Liver (tissue), 9 donors: ENCODE results near the gene CCDC78. TPM values are rescaled to one million over a fixed set of nuclear protein-coding genes. Genes with fewer than 3 reads are reported as not detected.

ENCODE experiments used
- DNase-seq: peaks from one replicate; pipeline ENCODE4 v3.0.0-alpha.2; 2017; ENCODE audit warnings: low spot score
- H3K27ac ChIP-seq, 2 donors: one replicate each; pipeline ENCODE4 v1.7.0; 2013; ENCODE audit warnings: inconsistent platforms in 2 of 2, low read length in 2 of 2, control low read depth in 1 of 2, low read depth in 1 of 2, mild to moderate bottlenecking in 1 of 2
- H3K27me3 ChIP-seq, 4 donors: one replicate each; pipeline versions ENCODE4 v1.6.1 to v1.7.0; 2013; ENCODE audit warnings: low read length in 3 of 4, inconsistent platforms in 1 of 4, mild to moderate bottlenecking in 1 of 4, moderate library complexity in 1 of 4; ENCODE audit not compliant: control insufficient read depth in 4 of 4, insufficient read depth in 4 of 4
- H3K36me3 ChIP-seq, 4 donors: one replicate each; pipeline versions ENCODE4 v1.6.1 to v1.7.0; 2013; ENCODE audit warnings: low read length in 3 of 4, mild to moderate bottlenecking in 3 of 4, low read depth in 1 of 4, moderate library complexity in 1 of 4; ENCODE audit not compliant: control insufficient read depth in 4 of 4, insufficient read depth in 3 of 4
- H3K4me1 ChIP-seq, 4 donors: one replicate each; pipeline versions ENCODE4 v1.6.1 to v1.7.0; 2013; ENCODE audit warnings: low read length in 3 of 4, mild to moderate bottlenecking in 3 of 4, moderate library complexity in 1 of 4; ENCODE audit not compliant: control insufficient read depth in 4 of 4, insufficient read depth in 4 of 4
- H3K4me3 ChIP-seq, 3 donors: one replicate each; pipeline versions ENCODE4 v1.6.1 to v1.7.0; 2013; ENCODE audit warnings: low read length in 3 of 3, control low read depth in 1 of 3, low read depth in 1 of 3, mild to moderate bottlenecking in 1 of 3
- H3K9ac ChIP-seq, 2 donors: one replicate each; pipeline ENCODE4 v1.7.0; 2013; ENCODE audit warnings: low read length in 2 of 2, mild to moderate bottlenecking in 2 of 2, moderate library complexity in 2 of 2, control low read depth in 1 of 2, low read depth in 1 of 2
- H3K9me3 ChIP-seq, 4 donors: one replicate each; pipeline versions ENCODE4 v1.6.1 to v1.7.0; 2013; ENCODE audit warnings: low read length in 3 of 4; ENCODE audit not compliant: control insufficient read depth in 4 of 4
- ATF3 ChIP-seq: IDR thresholded peaks from 2 replicates; pipeline ENCODE4 v1.6.1; 2016; ENCODE audit warnings: antibody characterized with exemption
- CTCF ChIP-seq: fragments of 150-350 bp; IDR thresholded peaks from 2 replicates; pipeline ENCODE4 v1.5.1; 2017; ENCODE audit warnings: improper control_type of control experiment, low read depth, low read length; ENCODE audit not compliant: missing input control
- EGR1 ChIP-seq, 2 donors: IDR thresholded peaks; 2 replicates each; pipeline ENCODE4 v1.6.1; 2016 to 2018; ENCODE audit warnings: antibody characterized with exemption in 2 of 2, low read depth in 2 of 2
- FOXA1 ChIP-seq: IDR thresholded peaks from 2 replicates; pipeline ENCODE4 v1.6.1; 2016; ENCODE audit warnings: antibody characterized with exemption
- GABPA ChIP-seq, 2 donors: IDR thresholded peaks in 1 of 2; conservative IDR thresholded peaks in 1 of 2; 2 replicates each; pipeline ENCODE4 v1.6.1; 2016; ENCODE audit warnings: antibody characterized with exemption in 2 of 2, mild to moderate bottlenecking in 1 of 2, moderate library complexity in 1 of 2
- HNF4A ChIP-seq, 2 donors: conservative IDR thresholded peaks; 2 replicates each; pipeline ENCODE4 v1.6.1; 2016; ENCODE audit warnings: antibody characterized with exemption in 2 of 2, mild to moderate bottlenecking in 2 of 2
- HNF4G ChIP-seq: IDR thresholded peaks from 2 replicates; pipeline ENCODE4 v1.6.1; 2016; ENCODE audit warnings: antibody characterized with exemption
- JUND ChIP-seq, 2 donors: IDR thresholded peaks; 2 replicates each; pipeline ENCODE4 v1.6.1; 2016; ENCODE audit warnings: antibody characterized with exemption in 2 of 2
- MAX ChIP-seq: IDR thresholded peaks from 2 replicates; pipeline ENCODE4 v1.6.1; 2016; ENCODE audit warnings: antibody characterized with exemption
- NR2F2 ChIP-seq: IDR thresholded peaks from 2 replicates; pipeline ENCODE4 v1.6.1; 2016; ENCODE audit warnings: antibody characterized with exemption
- RAD21 ChIP-seq, 2 donors: IDR thresholded peaks; 2 replicates each; pipeline ENCODE4 v1.6.1; 2016; ENCODE audit warnings: antibody characterized with exemption in 2 of 2, mild to moderate bottlenecking in 2 of 2
- REST ChIP-seq: IDR thresholded peaks from 2 replicates; pipeline ENCODE4 v1.6.1; 2016; ENCODE audit warnings: antibody characterized with exemption, mild to moderate bottlenecking
- RXRA ChIP-seq, 2 donors: IDR thresholded peaks; 2 replicates each; pipeline ENCODE4 v1.6.1; 2017 to 2018; ENCODE audit warnings: antibody characterized with exemption in 2 of 2, mild to moderate bottlenecking in 1 of 2
- SP1 ChIP-seq: IDR thresholded peaks from 2 replicates; pipeline ENCODE4 v1.6.1; 2018; ENCODE audit warnings: antibody characterized with exemption, mild to moderate bottlenecking
- TAF1 ChIP-seq: conservative IDR thresholded peaks from 2 replicates; pipeline ENCODE4 v1.6.1; 2016; ENCODE audit warnings: antibody characterized with exemption, mild to moderate bottlenecking
- YY1 ChIP-seq: IDR thresholded peaks from 2 replicates; pipeline ENCODE4 v1.6.1; 2016; ENCODE audit warnings: antibody characterized with exemption, mild to moderate bottlenecking
- WGBS: extraction: QIAGEN DNeasy Blood & Tissue Kit; methylation state at CpG from one replicate; pipeline ENCODE4 v1.1.7; 2013; 5-methylcytosine and 5-hydroxymethylcytosine counted together
- polyA plus RNA-seq, 2 donors: library from polyadenylated mRNA; stranded (reverse) in 1 of 2; unstranded in 1 of 2; fragments of 200-250 nt in 1 of 2; fragments of >200 nt in 1 of 2; fragmentation: Nextera tagmentation in 1 of 2; extraction: Ambion mirVana in 1 of 2; gene quantifications; one replicate each; pipeline versions ENCODE4 v1.2.1 to v1.2.3, GENCODE V29; 2013 to 2015
- total RNA-seq, 2 donors: library from RNA; depleted of rRNA; stranded (reverse); fragments of >200 nt; gene quantifications; one replicate each; pipeline ENCODE4 v1.2.3, GENCODE V29; 2014
- donor health status: healthy.
- donor health status: healthy.
- donor health status: healthy.
- donor health status: healthy.
- donor health status: healthy.

The CCDC78 gene
- total RNA-seq (under 1 TPM; 0.08 to 0.28 TPM), polyA plus RNA-seq (under 1 TPM in 1 of 2 donors, not detected in 1; 0.05 TPM)

GRCh38 chr16:726438-727290 is at the start of gene CCDC78, which contains the start of gene HAGHL:
TSS of gene CCDC78 (minus strand) at chr16:726443. CDS start at chr16:726367, 76 bp downstream.
TSS of gene HAGHL (plus strand) at chr16:727106. CDS start at chr16:727510, 404 bp downstream.
- Histone ChIP-seq H3K4me3 (peak within 1 kb of the TSS in 2 of 3 donors; percentile 23 to 43), H3K27me3 (peaks cover 0 to 2% (median 0%) of the 10 kb centered on the region in 4 donors), H3K9ac (no peak within 1 kb of the TSS), H3K27ac (no peak within 1 kb of the TSS), H3K4me1 (peaks cover 8 to 24% (median 17%) of the 10 kb centered on the region in 4 donors), H3K36me3 (peaks cover 0 to 5% (median 0%) of the 10 kb centered on the region in 4 donors), H3K9me3 (no peaks in the 10 kb centered on the region)
- peak; percentile 49 for DNase-seq
- 3% methylated on average over 88 of the region's 88 CpGs for WGBS
- TF ChIP-seq ATF3 (no peak), SP1 (no peak), TAF1 (no peak), YY1 (no peak), GABPA (IDR thresholded peaks at IDR 0.05 in 1 of 2, conservative IDR thresholded peaks at IDR 0.05 in 1 of 2) (no peak), REST (no peak), CTCF (no peak), FOXA1 (no peak), MAX (no peak)

GRCh38 chr16:775236-775796 is 49.1 kb upstream of the CCDC78 start:
- Histone ChIP-seq H3K9me3 (no peaks in the 10 kb centered on the region), H3K4me3 (no peak overlapping the region), H3K36me3 (no peaks in the 10 kb centered on the region), H3K9ac (no peak overlapping the region), H3K27ac (no peak overlapping the region), H3K4me1 (no peaks in the 10 kb centered on the region), H3K27me3 (no peaks in the 10 kb centered on the region)
- no peak for DNase-seq
- WGBS, result 79% methylated on average over 36 of the region's 36 CpGs
- TF ChIP-seq FOXA1 (no peak), TAF1 (no peak), HNF4A (conservative IDR thresholded peaks at IDR 0.05) (no peak), HNF4G (no peak), EGR1 (IDR thresholded peaks at IDR 0.05; ENCODE audit: low read depth in 2 of 2) (no peak), RXRA (IDR thresholded peaks at IDR 0.05) (no peak), JUND (IDR thresholded peaks at IDR 0.05) (no peak), REST (no peak), ATF3 (no peak), NR2F2 (no peak), CTCF (no peak), RAD21 (IDR thresholded peaks at IDR 0.05) (no peak), MAX (no peak), GABPA (IDR thresholded peaks at IDR 0.05 in 1 of 2, conservative IDR thresholded peaks at IDR 0.05 in 1 of 2) (no peak), YY1 (no peak)
